ENCODE data around the gene HNRNPA1. TPM values are rescaled to one million over a fixed set of nuclear protein-coding genes. Genes with fewer than 3 reads are reported as not detected.

Gene HNRNPA1
- total and polyA plus RNA-seq, 9 of the 15 experiments (the other 6 are each of a cell fraction or from before 2014, with no cell fraction given) = 1,166 to 2,703 (median 1,815) TPM

DNA sequence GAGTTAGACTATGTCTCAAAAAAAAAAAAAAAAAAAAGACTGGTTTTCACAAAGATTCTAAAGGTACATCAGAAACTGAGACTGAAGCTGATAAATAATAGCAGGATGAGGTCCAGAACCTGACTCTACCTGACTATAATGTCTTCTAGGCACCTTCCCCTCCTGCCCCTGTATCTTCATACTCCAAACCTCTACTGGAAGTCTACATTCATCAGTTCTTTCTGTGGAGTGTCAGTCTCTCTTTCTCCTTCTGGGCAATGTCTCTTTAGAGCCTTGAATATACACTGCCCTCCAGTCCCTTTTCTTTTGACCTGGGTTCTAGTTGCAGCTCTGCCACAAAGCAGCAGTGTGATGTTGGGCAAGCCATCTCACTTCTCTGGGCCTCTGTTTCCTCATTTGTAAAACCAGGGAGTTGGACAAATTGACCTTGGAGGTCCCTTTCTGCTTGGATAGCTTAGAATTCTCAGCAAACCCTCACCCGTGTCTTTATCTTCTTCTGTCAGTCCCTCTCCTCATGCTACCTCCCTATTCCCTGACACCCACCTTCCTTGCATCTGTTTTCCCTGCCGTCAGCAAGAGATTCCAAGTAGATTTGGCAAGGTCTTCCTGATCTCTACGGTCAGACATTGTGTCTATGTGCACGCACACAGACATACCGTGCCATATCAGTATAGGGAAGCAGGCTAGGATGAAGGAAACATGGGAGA is 16.0 kb downstream of the HNRNPA1 start (continued):
- no peak for TF ChIP-seq ZBTB40 (IDR thresholded peaks at IDR 0.05)
- TF ChIP-seq ZBTB40 (CRISPR knock-in tag; IDR thresholded peaks at IDR 0.05) = no peak
- TF ChIP-seq ZKSCAN1 (IDR thresholded peaks at IDR 0.05; ENCODE audit: low read depth, low read length) = no peak
- no peak for TF ChIP-seq ILK (tag; IDR thresholded peaks at IDR 0.05; ENCODE audit: borderline replicate concordance, low read depth)
- no peak for TF ChIP-seq MEIS2 (IDR thresholded peaks at IDR 0.05; ENCODE audit: partially characterized antibody)
- TF ChIP-seq RAD21 (CRISPR knock-in tag; conservative IDR thresholded peaks at IDR 0.05 in 1 of 2, IDR thresholded peaks at IDR 0.05 in 1 of 2) = no peak
- no peak for TF ChIP-seq TCF15 (CRISPR knock-in tag; IDR thresholded peaks at IDR 0.05)
- TF ChIP-seq LEF1 (IDR thresholded peaks at IDR 0.05) = no peak; the same call in 1 of the 2 replicates
- no peak for TF ChIP-seq HOMEZ (CRISPR knock-in tag; IDR thresholded peaks at IDR 0.05)
- TF ChIP-seq ADNP (tag; IDR thresholded peaks at IDR 0.05) = no peak
- TF ChIP-seq MEF2A (IDR thresholded peaks at IDR 0.05; ENCODE audit: control insufficient read depth, low read depth, low read length) = no peak
- TF ChIP-seq RBM25 (IDR thresholded peaks at IDR 0.05; ENCODE audit: low read depth, low read length, severe bottlenecking) = no peak
- TF ChIP-seq SIX5 (IDR thresholded peaks at IDR 0.05; ENCODE audit: borderline replicate concordance in 1 of 2, insufficient read depth in 1 of 2, low read depth in 1 of 2, low read length in 2 of 2) = no peak
- 0 out of 2 replicates have a peak, but pooled peaks have one; percentile 55 for TF ChIP-seq MTA3 (IDR thresholded peaks at IDR 0.05; ENCODE audit: borderline replicate concordance)
- TF ChIP-seq PRMT5 (CRISPR knock-in tag; IDR thresholded peaks at IDR 0.05) = no peak
- no peak for TF ChIP-seq ZNF175 (CRISPR knock-in tag; IDR thresholded peaks at IDR 0.05; ENCODE audit: low read depth)
- TF ChIP-seq SUPT5H (IDR thresholded peaks at IDR 0.05) = peak; percentile 68

Measured in K562 (cell line).